H1 (cell line): ENCODE results near the gene KCNJ12. TPM values are rescaled to one million over a fixed set of nuclear protein-coding genes. Genes with fewer than 3 reads are reported as not detected.

ENCODE experiments used
- CTCF ChIA-PET: fragments of 300-600 bp; sonication (Branson Sonifier 250); formaldehyde crosslinking; loops from one replicate; lab custom pipeline; 2021; ENCODE audit not compliant: partially characterized antibody; lab: Charles Lee
- POLR2A ChIA-PET: fragments of 300-600 bp; sonication (Branson Sonifier 250); formaldehyde crosslinking; loops from one replicate; lab custom pipeline; 2021; ENCODE audit warnings: inconsistent platforms; ENCODE audit not compliant: partially characterized antibody; lab: Charles Lee
- DNase-seq, 2 experiments: peaks; one replicate each; pipeline versions ENCODE4 v3.0.0 to v3.0.0-alpha.2; 2010 to 2022; ENCODE audit warnings: low spot score in 2 of 2, low read depth in 1 of 2, mixed read lengths in 1 of 2
- FAIRE-seq: peaks from 2 replicates; lab custom pipeline; 2011; peaks lifted over from hg19 to GRCh38; lab: Jason Lieb, UNC
- H2AFZ ChIP-seq: 2 replicates; pipeline ENCODE4 v1.8.1; 2012; ENCODE audit warnings: low read length, inconsistent platforms
- H2AK5ac ChIP-seq: 2 replicates; pipeline ENCODE4 v1.6.1; 2013; ENCODE audit warnings: low read depth, low read length
- H2BK120ac ChIP-seq: replicated peaks from 2 replicates; pipeline ENCODE3; 2013; ENCODE audit warnings: low read depth, low read length, inconsistent platforms
- H2BK12ac ChIP-seq: 2 replicates; pipeline ENCODE4 v1.6.1; 2013; ENCODE audit warnings: low read depth, low read length
- H2BK15ac ChIP-seq: 2 replicates; pipeline ENCODE4 v1.6.1; 2013; ENCODE audit warnings: low read length
- H2BK20ac ChIP-seq: 2 replicates; pipeline ENCODE4 v1.6.1; 2013; ENCODE audit warnings: low read length
- H2BK5ac ChIP-seq: 2 replicates; pipeline ENCODE4 v1.6.1; 2013; ENCODE audit warnings: low read depth, low read length
- H3K14ac ChIP-seq: 2 replicates; pipeline ENCODE4 v1.6.1; 2013; ENCODE audit warnings: inconsistent platforms; ENCODE audit not compliant: insufficient read length
- H3K18ac ChIP-seq: 2 replicates; pipeline ENCODE4 v1.6.1; 2013; ENCODE audit warnings: low read length; ENCODE audit errors: extremely low read depth
- H3K23ac ChIP-seq: 2 replicates; pipeline ENCODE4 v1.6.1; 2013; ENCODE audit warnings: inconsistent platforms; ENCODE audit not compliant: insufficient read length
- H3K23me2 ChIP-seq: 2 replicates; pipeline ENCODE4 v1.6.1; 2013; ENCODE audit warnings: low read depth, low read length
- H3K27ac ChIP-seq: 2 replicates; pipeline ENCODE4 v1.6.1; 2011; ENCODE audit warnings: low read depth, low read length, inconsistent platforms
- H3K27me3 ChIP-seq, 4 experiments: replicated peaks in 1 of 4; 1 replicate in 1 of 4; 2 replicates in 3 of 4; pipeline versions ENCODE4 v1.6.1 to v1.8.1; 2011 to 2013; ENCODE audit warnings: low read length in 3 of 4, mild to moderate bottlenecking in 3 of 4, inconsistent platforms in 2 of 4, mixed read lengths in 2 of 4, moderate library complexity in 1 of 4; ENCODE audit not compliant: control insufficient read depth in 3 of 4, insufficient read depth in 3 of 4; ENCODE audit errors: extremely low read depth in 1 of 4
- H3K36me3 ChIP-seq, 4 experiments: 2 replicates each; pipeline versions ENCODE4 v1.6.1 to v1.8.1; 2011 to 2013; ENCODE audit warnings: mild to moderate bottlenecking in 4 of 4, low read length in 3 of 4, moderate library complexity in 2 of 4, control low read depth in 1 of 4, inconsistent platforms in 1 of 4; ENCODE audit not compliant: insufficient read depth in 4 of 4, control insufficient read depth in 2 of 4
- H3K4ac ChIP-seq: replicated peaks from 2 replicates; pipeline ENCODE3; 2013; ENCODE audit warnings: low read length, low read depth, mixed read lengths, inconsistent platforms; ENCODE audit not compliant: insufficient read length
- H3K4me1 ChIP-seq, 4 experiments: replicated peaks in 1 of 4; 1 replicate in 1 of 4; 2 replicates in 3 of 4; pipeline versions ENCODE4 v1.6.1 to v1.8.1; 2011 to 2013; ENCODE audit warnings: low read length in 3 of 4, inconsistent platforms in 2 of 4, mixed read lengths in 1 of 4; ENCODE audit not compliant: insufficient read depth in 4 of 4, control insufficient read depth in 3 of 4
- H3K4me2 ChIP-seq, 2 experiments: 2 replicates each; pipeline versions ENCODE4 v1.6.1 to v1.8.1; 2011 to 2013; ENCODE audit warnings: low read depth in 2 of 2, low read length in 2 of 2, control low read depth in 1 of 2, inconsistent platforms in 1 of 2, mild to moderate bottlenecking in 1 of 2; ENCODE audit not compliant: insufficient read depth in 1 of 2
- H3K4me3 ChIP-seq, 4 experiments: fragments of 200-600, 300-600 bp in 1 of 4; sonication (generic), shearing (Covaris generic), sonication (Bioruptor Twin) in 1 of 4; 2 replicates each; pipeline versions ENCODE4 v1.5.1 to v1.8.1; 2011 to 2016; ENCODE audit warnings: low read length in 4 of 4, low read depth in 3 of 4, control low read depth in 2 of 4, inconsistent platforms in 2 of 4, mild to moderate bottlenecking in 2 of 4, mixed read lengths in 1 of 4, moderate library complexity in 1 of 4; ENCODE audit not compliant: insufficient read depth in 2 of 4; ENCODE audit errors: extremely low read depth in 1 of 4
- H3K56ac ChIP-seq: replicated peaks from 2 replicates; pipeline ENCODE3; 2013; ENCODE audit warnings: low read depth, mild to moderate bottlenecking, mixed read lengths, low read length, inconsistent platforms; ENCODE audit not compliant: insufficient read length
- H3K79me1 ChIP-seq: 2 replicates; pipeline ENCODE4 v1.6.1; 2013; ENCODE audit warnings: low read depth, low read length, control low read depth
- H3K79me2 ChIP-seq, 2 experiments: 2 replicates each; pipeline versions ENCODE4 v1.6.1 to v1.8.1; 2012 to 2013; ENCODE audit warnings: low read length in 2 of 2, mild to moderate bottlenecking in 2 of 2, inconsistent platforms in 1 of 2; ENCODE audit not compliant: insufficient read depth in 2 of 2, control insufficient read depth in 1 of 2
- H3K9ac ChIP-seq, 4 experiments: replicated peaks in 1 of 4; 1 replicate in 1 of 4; 2 replicates in 3 of 4; pipeline versions ENCODE4 v1.6.1 to v1.8.1; 2011 to 2013; ENCODE audit warnings: low read depth in 3 of 4, low read length in 3 of 4, control low read depth in 2 of 4, mild to moderate bottlenecking in 2 of 4, moderate library complexity in 2 of 4, inconsistent platforms in 1 of 4; ENCODE audit errors: extremely low read depth in 1 of 4
- H3K9me3 ChIP-seq, 2 experiments: 2 replicates each; pipeline versions ENCODE4 v1.6.1 to v1.8.1; 2012 to 2013; ENCODE audit warnings: mild to moderate bottlenecking in 2 of 2, moderate library complexity in 2 of 2, control low read depth in 1 of 2, inconsistent platforms in 1 of 2, low read depth in 1 of 2, low read length in 1 of 2, mixed read lengths in 1 of 2; ENCODE audit not compliant: insufficient read depth in 2 of 2
- H4K20me1 ChIP-seq, 2 experiments: replicated peaks in 1 of 2; 2 replicates each; pipeline versions ENCODE3 to v1.8.1; 2011 to 2013; ENCODE audit warnings: inconsistent platforms in 2 of 2, low read length in 2 of 2, mild to moderate bottlenecking in 1 of 2; ENCODE audit not compliant: insufficient read depth in 2 of 2, control insufficient read depth in 1 of 2
- H4K5ac ChIP-seq: 2 replicates; pipeline ENCODE4 v1.6.1; 2013; ENCODE audit warnings: low read length, low read depth, mixed read lengths, inconsistent platforms; ENCODE audit not compliant: insufficient read length
- H4K8ac ChIP-seq: 2 replicates; pipeline ENCODE4 v1.8.0; 2013; ENCODE audit warnings: mild to moderate bottlenecking, moderate library complexity, low read length, inconsistent platforms; ENCODE audit not compliant: insufficient read depth; ENCODE audit errors: extremely low read depth
- H4K91ac ChIP-seq: replicated peaks from 2 replicates; pipeline ENCODE3; 2013; ENCODE audit warnings: low read length, mixed read lengths, inconsistent platforms; ENCODE audit not compliant: insufficient read length
- ASH2L ChIP-seq: fragments of 200-600, 300-600 bp; sonication (generic); IDR thresholded peaks from one replicate; pipeline ENCODE4 v1.7.1; 2017; ENCODE audit warnings: low read length
- BRCA1 ChIP-seq: IDR thresholded peaks from 2 replicates; pipeline ENCODE4 v1.6.1; 2012; ENCODE audit warnings: low read depth, low read length, improper control_type of control experiment
- EP300 ChIP-seq, 2 experiments: IDR thresholded peaks; 1 replicate in 1 of 2; 2 replicates in 1 of 2; pipeline ENCODE4 v1.6.1; 2011 to 2012; ENCODE audit warnings: low read depth in 2 of 2, low read length in 2 of 2, mild to moderate bottlenecking in 2 of 2, borderline replicate concordance in 1 of 2, inconsistent platforms in 1 of 2, moderate library complexity in 1 of 2
- POU5F1 ChIP-seq: IDR thresholded peaks from 2 replicates; pipeline ENCODE4 v1.6.1; 2011; ENCODE audit warnings: low read depth, mild to moderate bottlenecking, low read length, moderate library complexity
- SIN3A ChIP-seq, 2 experiments: IDR thresholded peaks in 1 of 2; conservative IDR thresholded peaks in 1 of 2; 2 replicates each; pipeline ENCODE4 v1.6.1; 2011 to 2012; ENCODE audit warnings: low read length in 2 of 2, improper control_type of control experiment in 1 of 2, low read depth in 1 of 2, mild to moderate bottlenecking in 1 of 2
- SP1 ChIP-seq: IDR thresholded peaks from 2 replicates; pipeline ENCODE4 v1.6.1; 2011; ENCODE audit warnings: low read depth, low read length
- WGBS, 2 experiments: shearing (Covaris generic) in 1 of 2; methylation state at CpG; one replicate each; pipeline versions ENCODE4 v1.1.6 to v1.1.7; 2013 to 2015; ENCODE audit warnings: low lambda C conversion rate in 2 of 2, mixed read lengths in 2 of 2, inconsistent platforms in 1 of 2, low coverage in 1 of 2, missing lambda C conversion rate in 1 of 2; ENCODE audit not compliant: insufficient replicate concordance in 2 of 2, insufficient coverage in 1 of 2, insufficient read length in 1 of 2; ENCODE audit errors: extremely low coverage in 1 of 2, missing lambda C conversion rate in 1 of 2; 5-methylcytosine and 5-hydroxymethylcytosine counted together
- polyA plus RNA-seq, 7 experiments: library from polyadenylated mRNA; depleted of rRNA in 3 of 7; stranded (reverse) in 5 of 7; unstranded in 2 of 7; fragments of >200 nt in 5 of 7; fragments of 200-250 nt in 2 of 7; gene quantifications; 1 replicate in 5 of 7; 2 replicates in 1 of 7; 4 replicates in 1 of 7; pipeline versions ENCODE4 v1.2.1 to v1.2.3, GENCODE V29; 2011 to 2013; ENCODE audit warnings: missing spikeins in 2 of 7, mixed read lengths in 2 of 7
- total RNA-seq: library from RNA; stranded (reverse); fragmentation: NEBNext Ultra II Directional; extraction: Animal tissue kit (Norgen Biotek cat#: 25700); gene quantifications from 2 replicates; pipeline ENCODE4 v1.2.1, GENCODE V29; 2021

The KCNJ12 gene
- total and polyA plus RNA-seq, 2 of the 8 experiments (the other 6 are each of a cell fraction or from before 2014, with no cell fraction given) = 1.2 to 1.5 TPM

DNA sequence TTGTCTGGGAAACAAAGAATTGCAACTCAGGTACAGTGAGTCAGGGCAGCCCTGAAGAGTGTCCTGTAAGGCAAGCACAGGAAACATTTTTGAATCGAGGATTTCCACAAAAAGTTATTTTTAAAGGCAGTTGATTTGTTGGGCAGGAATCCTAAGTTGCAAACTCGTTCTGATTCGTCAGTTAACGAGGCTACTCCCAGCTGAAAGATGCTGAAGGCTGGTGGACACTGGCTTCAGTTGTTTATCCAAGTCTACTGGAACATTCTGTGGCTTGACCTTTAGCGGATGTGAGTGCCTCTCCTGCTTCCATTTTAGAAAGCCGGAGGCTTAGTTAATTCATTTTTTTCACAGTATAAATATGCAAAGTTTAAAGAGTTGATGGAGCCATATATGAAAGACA is 84.2 kb downstream of the KCNJ12 start:
- no peak overlapping the region for H3K4me3 ChIP-seq
- H4K5ac ChIP-seq = no peak overlapping the region
- H3K23ac ChIP-seq = no peak overlapping the region
- FAIRE-seq (peak; percentile 7), DNase-seq (no peak)
- ChIA-PET CTCF (interaction anchor here (1.4 to 2.2 kb wide), 2 partner anchors 15 to 52 kb away, joined by 3 to 15 read pairs; no protein-coding TSS in a partner anchor), POLR2A (interaction anchor here (0.6 kb wide), 1 partner anchor 163 kb away, joined by 3 read pairs; no protein-coding TSS in a partner anchor)
- no peak overlapping the region for H3K4me2 ChIP-seq
- no peak overlapping the region for H3K14ac ChIP-seq
- H3K27me3 ChIP-seq = peaks cover 0 to 24% (median 14%) of the 10 kb centered on the region in 4 experiments; a peak in 6 of 7 replicates
- H3K36me3 ChIP-seq = no peaks in the 10 kb centered on the region
- H2BK120ac ChIP-seq = no peak overlapping the region
- H3K4me1 ChIP-seq = peaks cover 4 to 23% (median 9%) of the 10 kb centered on the region in 4 experiments
- H2BK20ac ChIP-seq = no peak overlapping the region
- H3K4ac ChIP-seq = no peak overlapping the region
- no peaks in the 10 kb centered on the region for H3K9me3 ChIP-seq
- no peak overlapping the region for H3K27ac ChIP-seq
- H3K9ac ChIP-seq = no peak overlapping the region
- 85% methylated on average over 6 of the region's 6 CpGs; no CpG with 5 or more reads in 1 of the 2 experiments for WGBS, 2 experiments
- no peaks in the 10 kb centered on the region for H3K79me1 ChIP-seq
- no peak overlapping the region for H2BK15ac ChIP-seq
- H3K56ac ChIP-seq = no peak overlapping the region
- TF ChIP-seq ASH2L (no peak), BRCA1 (no peak), SP1 (no peak), POU5F1 (no peak), EP300 (IDR thresholded peaks at IDR 0.05; ENCODE audit: borderline replicate concordance in 1 of 2, low read depth in 2 of 2, low read length in 2 of 2) (no peak), SIN3A (conservative IDR thresholded peaks at IDR 0.05 in 1 of 2, IDR thresholded peaks at IDR 0.05 in 1 of 2; ENCODE audit: low read depth in 1 of 2, low read length in 2 of 2) (no peak)
- H2BK12ac ChIP-seq = no peak overlapping the region
- no peak overlapping the region for H2AK5ac ChIP-seq
- no peak overlapping the region for H4K91ac ChIP-seq
- H4K20me1 ChIP-seq = no peaks in the 10 kb centered on the region
- H2AFZ ChIP-seq = no peak overlapping the region
- H4K8ac ChIP-seq = no peak overlapping the region
- H3K79me2 ChIP-seq = no peaks in the 10 kb centered on the region
- no peak overlapping the region for H3K18ac ChIP-seq
- H3K23me2 ChIP-seq = peaks cover 13% of the 10 kb centered on the region; the same call in 1 of the 2 replicates
- no peak overlapping the region for H2BK5ac ChIP-seq
